ENCODE data around the gene ASCC1.

ASCC1 gene

GRCh38 chr10:72098836-72099599 is 117.1 kb downstream of the ASCC1 start:
- TF ChIP-seq CTCF (IDR thresholded peaks at IDR 0.05; ENCODE audit: control extremely low read depth, extremely low read depth, low read depth, missing control alignments) = no peak
- POLR2A ChIA-PET = interaction anchor here (0.6 kb wide), 1 partner anchor 9 kb away, joined by 3 read pairs; no protein-coding TSS in a partner anchor
- CTCF ChIA-PET = no interaction called here
- no peak for DNase-seq (ENCODE audit: extremely low spot score)

GRCh38 chr10:72098301-72098835 is 117.7 kb downstream of the ASCC1 start:
- no peak for TF ChIP-seq CTCF (IDR thresholded peaks at IDR 0.05; ENCODE audit: control extremely low read depth, extremely low read depth, low read depth, missing control alignments)
- no peak for DNase-seq (ENCODE audit: extremely low spot score)
- POLR2A ChIA-PET = interaction anchor here (0.6 kb wide), 1 partner anchor 8 kb away, joined by 3 read pairs; no protein-coding TSS in a partner anchor
- CTCF ChIA-PET = no interaction called here

GRCh38 chr10:72097448-72098300 is 118.4 kb downstream of the ASCC1 start:
- CTCF ChIA-PET = interaction anchor here (1.0 to 1.3 kb wide), 2 partner anchors 10 to 240 kb away, joined by 4 read pairs; no protein-coding TSS in a partner anchor
- POLR2A ChIA-PET = no interaction called here
- DNase-seq (ENCODE audit: extremely low spot score) = no peak
- no peak for TF ChIP-seq CTCF (IDR thresholded peaks at IDR 0.05; ENCODE audit: control extremely low read depth, extremely low read depth, low read depth, missing control alignments)

GRCh38 chr10:72096115-72097000 is 119.7 kb downstream of the ASCC1 start:
- POLR2A ChIA-PET = no interaction called here
- DNase-seq (ENCODE audit: extremely low spot score) = no peak
- CTCF ChIA-PET = interaction anchor here (1.0 to 1.3 kb wide), 2 partner anchors 9 to 241 kb away, joined by 4 read pairs; no protein-coding TSS in a partner anchor
- no peak for TF ChIP-seq CTCF (IDR thresholded peaks at IDR 0.05; ENCODE audit: control extremely low read depth, extremely low read depth, low read depth, missing control alignments)

- TF ChIP-seq CTCF (IDR thresholded peaks at IDR 0.05; ENCODE audit: control extremely low read depth, extremely low read depth, low read depth, missing control alignments) = no peak
Measured at GRCh38 chr10:72095195-72095594, 120.9 kb downstream of the ASCC1 start.

More at GRCh38 chr10:72095195-72095594, 120.9 kb downstream of the ASCC1 start:
- ChIA-PET CTCF (no interaction called here), POLR2A (interaction anchor here (0.6 kb wide), 1 partner anchor 91 kb away, joined by 5 read pairs; no protein-coding TSS in a partner anchor)
- DNase-seq (ENCODE audit: extremely low spot score) = no peak

Data from GM10248 (cell line).